ENCODE measurements around the gene FOXK1. TPM values are rescaled to one million over a fixed set of nuclear protein-coding genes. Genes with fewer than 3 reads are reported as not detected.

Gene FOXK1
- total and polyA plus RNA-seq, 12 donors: 3.6 to 30.6 (median 24.2) TPM

GRCh38 chr7:4806983-4807597 is 125.0 kb downstream of the FOXK1 start:
- DNase-seq (no peak), ATAC-seq (peak in 7 of 8 donors; percentile 22 to 70 (median 43))
- Histone ChIP-seq H3K27ac (peak overlapping the region in 4 of 10 donors; percentile 22 to 48 (median 28)), H3K36me3 (peaks cover 0 to 15% (median 0%) of the 10 kb centered on the region in 9 donors), H3K4me1 (peaks cover 0 to 12% (median 0%) of the 10 kb centered on the region in 9 donors), H3K27me3 (peaks cover 0 to 20% (median 0%) of the 10 kb centered on the region in 7 donors), H3K4me3 (no peak overlapping the region), H3K9me3 (no peaks in the 10 kb centered on the region)
- intact Hi-C loops (cut with DNase I): loop anchor here in 1 of 10 donors (10.0 kb wide), 1 partner anchor 278 kb away; no protein-coding TSS in a partner anchor
- WGBS, 2 donors: 69 to 77% methylated on average over 17 of the region's 17 CpGs
- TF ChIP-seq CTCF (IDR thresholded peaks at IDR 0.05): no peak

- intact Hi-C loops (cut with DNase I): loop anchor here in 1 of 10 donors (10.0 kb wide), 1 partner anchor 277 kb away; no protein-coding TSS in a partner anchor
- H3K27ac ChIP-seq: peak overlapping the region in 3 of 10 donors; percentile 25 to 64 (median 50)
- no peak for TF ChIP-seq CTCF (IDR thresholded peaks at IDR 0.05)
- WGBS, 2 donors: 50 to 56% methylated on average over 5 of the region's 5 CpGs
- no peak overlapping the region for H3K4me3 ChIP-seq
- peaks cover 0 to 3% (median 0%) of the 10 kb centered on the region in 11 donors for H3K9me3 ChIP-seq
- H3K27me3 ChIP-seq: peaks cover 0 to 20% (median 0%) of the 10 kb centered on the region in 7 donors
- H3K36me3 ChIP-seq: peaks cover 0 to 15% (median 0%) of the 10 kb centered on the region in 9 donors
- ATAC-seq (peak in 7 of 8 donors; percentile 30 to 61 (median 37)), DNase-seq (no peak)
- peaks cover 0 to 12% (median 0%) of the 10 kb centered on the region in 9 donors for H3K4me1 ChIP-seq
Observed at GRCh38 chr7:4807598-4808016, 125.5 kb downstream of the FOXK1 start.

- intact Hi-C loops (cut with DNase I): loop anchor here in 1 of 10 donors (10.0 kb wide), 1 partner anchor 277 kb away; no protein-coding TSS in a partner anchor
- peak overlapping the region in 4 of 10 donors; percentile 44 to 64 (median 50) for H3K27ac ChIP-seq
- 65% methylated on average over 5 of the region's 5 CpGs for WGBS, 2 donors
Observed at GRCh38 chr7:4808026-4808425, 125.9 kb downstream of the FOXK1 start.

More at GRCh38 chr7:4808026-4808425, 125.9 kb downstream of the FOXK1 start:
- TF ChIP-seq CTCF (IDR thresholded peaks at IDR 0.05): no peak
- no peak for DNase-seq
- peaks cover 0 to 12% (median 0%) of the 10 kb centered on the region in 9 donors for H3K4me1 ChIP-seq
- peaks cover 0 to 4% (median 0%) of the 10 kb centered on the region in 11 donors for H3K9me3 ChIP-seq
- H3K4me3 ChIP-seq: no peak overlapping the region
- peak in 2 of 8 donors; percentile 4 to 5 for ATAC-seq
- H3K27me3 ChIP-seq: peaks cover 0 to 20% (median 0%) of the 10 kb centered on the region in 7 donors
- peaks cover 0 to 15% (median 0%) of the 10 kb centered on the region in 9 donors for H3K36me3 ChIP-seq

Measured in heart right ventricle (tissue), 16 donors.